Middle frontal gyrus (tissue), 1 donor: ENCODE results near the gene TNFRSF18.
"Not testable (repeated sequence)": the region's sequence is repeated elsewhere in the genome, so short reads cannot be mapped to it uniquely, and the experiment has no call there.

Source experiments
- DNase-seq: peaks from one replicate; pipeline ENCODE4 v3.0.0-alpha.2; 2015; ENCODE audit warnings: low spot score; ENCODE audit errors: extremely low spot score

TNFRSF18 gene, protein sequence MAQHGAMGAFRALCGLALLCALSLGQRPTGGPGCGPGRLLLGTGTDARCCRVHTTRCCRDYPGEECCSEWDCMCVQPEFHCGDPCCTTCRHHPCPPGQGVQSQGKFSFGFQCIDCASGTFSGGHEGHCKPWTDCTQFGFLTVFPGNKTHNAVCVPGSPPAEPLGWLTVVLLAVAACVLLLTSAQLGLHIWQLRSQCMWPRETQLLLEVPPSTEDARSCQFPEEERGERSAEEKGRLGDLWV

DNA sequence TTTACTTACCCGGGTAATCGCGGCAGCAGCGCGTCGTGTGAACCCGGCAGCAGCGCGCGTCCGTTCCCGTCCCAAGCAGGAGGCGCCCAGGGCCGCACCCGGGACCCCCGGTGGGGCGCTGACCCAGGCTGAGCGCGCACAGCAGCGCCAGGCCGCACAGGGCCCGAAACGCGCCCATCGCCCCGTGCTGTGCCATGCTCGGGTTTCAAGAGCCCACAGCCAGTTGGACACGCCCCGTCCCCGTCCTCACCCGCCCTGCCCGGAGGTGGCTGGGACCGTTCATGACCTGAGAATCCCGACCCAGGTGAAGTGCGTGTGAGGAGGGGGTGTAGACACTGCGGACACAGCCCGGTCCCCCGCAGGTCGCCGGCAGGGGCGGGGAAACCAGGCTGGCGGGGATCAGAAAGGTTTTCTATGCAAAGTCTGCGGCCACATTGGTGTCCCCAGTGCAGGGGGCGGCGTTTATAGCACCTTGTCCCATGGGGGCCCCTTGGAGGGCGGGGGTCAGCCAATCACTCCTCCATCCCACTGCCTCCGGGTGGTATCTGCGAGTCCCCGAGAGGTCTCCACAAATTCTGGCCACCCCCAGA is at the start of gene TNFRSF18:
Gene TNFRSF18 (minus strand): TSS at position 217 of the 590 bp plus-strand sequence. CDS start 21 bp downstream, at position 196.
- DNase-seq = no peak

DNA sequence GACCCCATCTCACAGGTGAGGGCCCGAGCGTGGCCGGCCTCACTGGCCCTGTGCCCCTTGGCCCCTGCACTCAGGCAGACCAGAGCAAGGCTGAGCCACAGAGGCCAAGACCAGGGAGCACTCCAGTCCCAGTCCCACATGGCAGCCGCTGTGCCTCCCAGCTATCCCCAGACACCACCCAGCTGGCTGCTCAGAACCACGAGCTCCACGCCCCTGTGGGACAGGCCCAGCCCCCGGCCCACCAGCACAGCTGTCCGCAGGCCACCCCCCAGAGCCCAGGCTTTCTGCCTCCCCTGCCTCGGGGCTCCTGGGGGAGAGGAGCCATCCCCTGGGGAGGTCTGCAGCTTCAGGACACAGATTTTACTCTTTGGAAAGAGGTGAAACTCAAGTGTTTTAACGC is 49.2 kb upstream of the TNFRSF18 start:
- no peak for DNase-seq

- no peak for DNase-seq
Measured at GRCh38 chr1:1255078-1255477, 48.7 kb upstream of the TNFRSF18 start.

GRCh38 chr1:1254667-1254998 is 48.2 kb upstream of the TNFRSF18 start:
- no peak for DNase-seq

DNA sequence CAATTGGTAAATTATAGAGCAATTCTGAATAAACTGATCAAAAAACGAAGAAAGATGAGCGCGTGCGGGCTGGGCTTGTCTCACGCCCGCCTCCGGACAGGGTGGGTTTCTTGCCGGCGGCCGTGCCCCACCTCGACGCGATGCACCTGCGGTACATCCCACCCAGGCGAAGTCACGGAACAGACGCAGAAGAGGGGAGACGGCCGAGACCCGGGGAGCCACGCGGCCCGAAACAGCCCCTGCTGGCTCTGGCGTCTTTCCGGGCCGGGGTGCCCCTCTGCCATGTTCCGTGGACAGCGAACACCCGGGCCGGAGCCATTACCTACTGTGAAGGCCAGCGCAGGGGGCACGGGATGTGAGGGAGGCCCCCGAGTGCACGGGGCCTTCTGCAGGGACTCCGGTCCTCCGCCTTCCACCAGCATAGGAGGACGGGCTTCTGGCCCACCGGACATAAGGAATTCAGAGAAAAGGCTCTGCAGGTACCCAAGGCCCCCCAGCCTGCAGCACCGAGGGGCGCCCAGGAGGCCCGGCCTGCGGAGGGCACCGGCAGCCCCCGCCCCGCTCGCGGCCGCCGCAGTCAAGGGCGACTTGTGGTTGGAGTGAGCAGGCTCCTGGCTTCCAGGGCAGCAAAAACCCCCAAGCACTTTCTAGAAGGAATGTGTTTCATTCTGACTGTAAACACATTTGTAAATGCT is 47.7 kb upstream of the TNFRSF18 start:
- DNase-seq = no peak

DNA sequence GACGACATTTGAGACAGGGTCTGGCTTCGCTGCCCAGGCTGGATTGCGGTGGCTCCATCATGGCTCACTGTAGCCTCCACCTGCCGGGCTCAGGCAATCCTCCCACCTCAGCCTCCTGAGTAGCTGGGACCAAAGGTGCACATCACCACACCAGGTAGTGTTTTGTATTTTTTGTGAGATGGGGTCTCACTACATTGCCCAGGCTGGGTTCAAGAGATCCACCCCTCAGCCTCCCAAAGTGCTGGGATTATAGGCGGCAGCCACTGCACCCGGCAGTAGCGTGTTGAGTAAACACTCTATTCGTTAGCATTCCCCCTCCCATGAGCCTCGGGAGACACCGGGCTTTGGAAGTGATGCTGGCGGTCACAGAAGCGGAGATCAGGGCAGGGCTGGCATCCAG is 46.9 kb upstream of the TNFRSF18 start:
- no peak for DNase-seq

DNA sequence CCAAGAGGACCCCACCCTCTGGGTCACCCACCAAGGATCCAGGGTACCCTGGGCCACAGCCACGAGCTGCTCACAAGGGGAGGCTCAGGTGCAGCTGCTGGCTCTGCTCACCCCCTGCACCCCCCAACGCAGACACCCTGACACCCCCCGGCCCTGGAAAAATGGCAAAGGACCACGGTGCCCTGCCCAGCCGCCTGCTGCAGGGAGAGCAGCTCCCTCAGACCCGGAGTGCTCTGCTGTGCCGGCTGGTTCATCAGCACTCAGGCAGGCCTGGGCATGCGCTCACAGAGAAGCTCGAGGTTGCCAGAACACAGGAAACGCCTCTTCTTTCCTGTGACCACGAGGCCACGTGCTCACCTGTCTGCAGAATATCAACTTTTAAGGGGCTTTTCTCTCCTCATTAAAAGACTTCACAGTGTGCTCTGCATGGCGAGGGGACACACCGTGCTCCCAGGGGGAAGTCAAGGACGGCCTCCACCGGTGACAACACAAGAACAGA is 44.4 kb upstream of the TNFRSF18 start:
- DNase-seq = no peak

GRCh38 chr1:1248009-1248913 is 41.9 kb upstream of the TNFRSF18 start:
- not testable (repeated sequence) for DNase-seq

- DNase-seq = no peak
Measured at GRCh38 chr1:1247341-1247913, 41.0 kb upstream of the TNFRSF18 start.

DNA sequence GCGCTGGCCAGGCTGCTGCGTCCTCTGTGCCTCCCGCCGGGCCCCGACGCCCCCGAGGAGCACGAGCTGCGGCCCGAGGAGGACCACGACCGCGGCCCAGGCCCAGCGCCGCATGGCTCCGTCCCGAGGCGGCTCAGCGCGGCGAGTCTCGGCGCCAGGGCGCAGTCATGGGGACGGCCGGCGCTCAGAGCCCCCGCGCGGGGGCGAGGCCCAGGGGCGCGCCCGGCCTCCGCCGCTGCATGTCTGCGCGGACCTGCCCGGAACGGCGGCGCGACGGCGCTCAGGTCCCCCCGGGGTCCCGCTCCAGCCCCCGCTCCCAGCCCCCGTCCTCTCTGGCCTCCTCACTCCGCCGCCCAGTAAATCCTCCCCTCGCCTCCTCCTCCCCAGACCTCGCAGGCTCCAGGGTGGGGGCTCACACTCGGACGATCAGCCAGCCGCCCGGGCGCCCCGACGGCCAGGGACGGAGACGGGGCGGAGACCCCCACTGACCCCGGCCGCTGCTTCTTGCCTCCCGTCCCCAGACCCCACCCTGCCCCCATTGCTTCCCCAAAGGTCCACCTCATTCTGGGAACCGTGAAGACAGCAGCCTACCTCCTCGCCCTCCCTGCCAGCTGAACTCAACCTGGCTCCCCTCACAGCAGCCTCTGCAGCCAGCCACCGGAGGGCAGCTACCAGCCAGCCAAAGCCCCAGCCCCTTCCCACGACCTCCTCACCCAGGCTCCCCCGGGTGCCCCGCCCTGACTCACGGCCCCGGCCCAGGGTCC is 40.4 kb upstream of the TNFRSF18 start, which contains the start of gene C1QTNF12:
Gene C1QTNF12 (minus strand): TSS at position 146 of the 764 bp plus-strand sequence. CDS start 32 bp downstream, at position 114.
- no peak for DNase-seq

DNA sequence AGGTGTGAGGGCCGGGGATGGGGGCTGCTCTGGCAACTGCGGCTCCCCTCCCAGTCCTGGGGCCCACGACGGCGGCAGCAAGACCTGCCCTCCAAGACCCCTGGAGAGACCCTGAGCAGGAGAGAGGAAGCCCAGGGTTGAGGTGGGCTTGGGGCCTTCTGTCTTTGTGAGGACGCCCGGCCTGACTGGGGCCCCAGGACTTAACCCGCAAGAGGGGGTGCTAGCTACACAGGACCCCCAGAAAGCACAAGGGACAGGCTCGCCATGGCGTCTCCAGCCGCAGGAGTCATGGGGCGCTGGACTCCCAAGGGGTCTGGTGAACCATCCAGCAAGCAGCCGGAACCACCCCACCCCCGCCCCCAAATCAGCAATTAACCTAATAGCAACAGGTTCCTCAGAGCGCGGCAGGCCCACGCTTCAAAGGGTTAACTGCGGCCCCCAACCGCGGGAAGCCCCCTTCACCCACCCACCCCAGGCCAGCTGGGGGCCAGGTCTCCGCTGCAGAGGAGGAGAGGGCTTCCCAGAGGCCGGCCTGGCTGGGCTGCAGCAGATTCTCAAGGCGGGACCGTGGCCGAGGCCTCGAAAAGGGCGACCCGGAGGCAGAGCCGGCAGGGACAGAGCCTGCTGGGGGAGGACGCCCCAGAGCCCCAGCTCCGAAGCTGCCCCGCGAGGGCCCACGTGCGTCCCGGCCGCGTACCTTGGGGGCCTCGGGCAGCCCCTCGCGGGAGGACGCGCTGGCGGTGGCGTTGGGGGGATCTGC is 39.6 kb upstream of the TNFRSF18 start:
- DNase-seq = no peak

DNA sequence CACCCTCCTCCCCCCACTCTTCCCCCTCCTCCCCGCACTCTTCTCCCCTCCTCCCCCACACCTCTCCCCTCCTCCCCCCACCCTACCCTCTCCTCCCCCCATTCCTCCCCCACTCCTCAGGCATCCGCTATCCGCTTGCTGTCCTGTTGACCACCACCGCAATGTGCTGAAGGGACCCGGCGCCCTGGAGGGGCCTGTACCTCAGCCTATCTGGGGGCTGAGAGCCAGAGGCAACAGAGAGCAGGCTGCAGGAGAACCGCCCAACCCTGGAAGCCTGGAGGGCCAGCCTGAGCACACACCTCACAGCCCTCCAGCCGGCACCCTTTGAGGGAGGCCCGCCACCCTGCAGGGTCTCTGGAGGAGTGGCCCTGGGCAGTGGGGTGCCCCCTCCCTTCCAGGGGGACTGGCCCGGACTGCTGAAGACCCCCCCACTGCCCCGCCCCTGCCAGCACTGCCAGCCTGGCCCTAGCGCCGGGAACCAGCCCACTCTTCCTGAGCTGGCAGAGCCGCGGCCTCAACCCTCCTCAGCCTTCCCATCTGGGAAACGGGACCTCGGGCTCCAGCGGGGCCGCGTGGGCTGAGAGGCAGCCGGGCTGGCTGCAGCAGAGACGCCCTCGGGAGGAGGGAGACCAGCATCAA is 38.9 kb upstream of the TNFRSF18 start:
- no peak for DNase-seq

DNA sequence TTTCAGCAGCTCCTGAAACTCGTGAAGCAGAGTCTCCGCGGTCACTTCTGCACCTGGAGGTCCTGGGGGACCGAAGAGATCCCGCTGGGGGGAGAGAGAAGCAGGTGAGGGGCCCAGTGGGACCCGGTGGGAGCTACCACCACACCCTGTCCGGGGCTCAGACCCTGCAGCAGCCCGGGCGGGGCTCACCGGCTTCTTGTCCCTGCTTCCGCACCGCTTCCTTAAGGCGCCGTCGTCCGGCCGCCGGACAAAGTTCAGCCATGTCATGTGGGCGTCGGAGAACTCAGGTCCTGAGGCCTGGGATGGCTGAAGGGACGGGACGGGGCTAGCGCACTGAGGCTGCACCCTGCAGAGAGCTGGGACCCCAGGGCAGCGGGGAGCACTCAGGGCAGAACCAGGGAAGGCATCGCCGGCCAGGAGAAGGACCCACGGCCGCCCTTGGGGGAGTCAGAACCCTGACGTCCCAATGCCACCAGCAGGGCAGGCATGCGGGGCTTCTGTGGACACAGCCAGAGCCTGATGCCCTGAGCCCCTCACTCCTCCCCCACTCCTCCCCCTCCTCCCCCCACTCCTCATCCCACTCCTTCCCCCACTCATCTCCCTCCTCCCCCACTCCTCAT is 37.9 kb upstream of the TNFRSF18 start:
- DNase-seq = no peak

DNA sequence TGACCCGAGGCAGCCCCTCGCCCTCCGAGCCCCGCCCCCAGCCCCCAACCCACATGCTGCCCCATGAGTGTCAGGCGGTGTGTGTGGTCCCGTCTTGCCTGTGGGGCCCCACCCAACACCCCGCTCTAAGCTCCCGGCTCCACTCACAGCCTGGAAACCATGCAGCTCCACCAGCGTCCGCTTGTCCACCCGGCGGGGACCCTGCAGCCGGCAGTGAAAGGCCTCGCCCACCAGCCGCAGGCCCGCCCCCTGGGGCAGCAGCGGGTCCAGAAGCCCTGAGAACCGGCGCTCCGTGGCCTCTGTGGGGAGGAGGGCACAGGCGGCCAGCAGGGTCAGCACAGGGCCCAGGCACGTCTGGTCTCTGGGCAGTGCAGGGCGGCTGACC is 37.4 kb upstream of the TNFRSF18 start:
- DNase-seq = no peak

GRCh38 chr1:1243266-1243660 is 36.9 kb upstream of the TNFRSF18 start:
- no peak for DNase-seq

- DNase-seq = no peak
Measured at GRCh38 chr1:1242461-1243265, 36.3 kb upstream of the TNFRSF18 start.

DNA sequence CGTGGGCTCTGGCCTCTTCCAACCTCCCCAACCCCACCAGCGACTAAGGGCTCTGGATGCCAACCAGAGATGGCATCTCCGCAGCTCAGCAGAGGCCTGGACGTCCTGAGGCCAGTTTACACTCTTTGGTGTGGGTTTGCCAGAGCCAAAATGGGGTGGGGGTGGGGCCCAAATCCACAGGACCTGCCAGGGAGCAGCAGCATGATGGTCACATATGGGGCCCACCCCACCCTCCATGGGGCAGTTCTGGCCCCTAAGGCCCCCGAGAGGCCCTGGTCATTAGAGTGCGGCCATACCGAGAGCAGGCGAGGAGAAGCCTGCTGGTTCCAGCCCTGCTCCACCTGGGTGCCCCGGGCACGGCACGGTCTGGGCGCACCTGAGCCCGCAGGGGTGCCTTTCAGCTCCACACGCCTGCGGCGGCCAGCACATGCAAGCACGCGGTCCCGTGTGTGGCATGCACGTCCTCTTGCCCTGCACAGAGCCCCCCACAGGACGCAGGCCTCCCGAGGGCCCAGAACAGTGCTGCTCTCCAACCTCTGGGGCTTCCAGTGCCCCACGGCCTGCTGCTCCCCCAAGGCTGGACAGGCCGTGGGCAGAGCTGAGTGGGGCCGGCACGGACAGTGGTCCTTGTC is 35.3 kb upstream of the TNFRSF18 start:
- no peak for DNase-seq
